C4-2B (cell line): ENCODE measurements around the gene VWA5A.

ENCODE experiments used
- ZFX ChIP-seq: fragments of 450-650 bp; IDR thresholded peaks from 2 replicates; pipeline ENCODE4 v1.6.1; 2017
- TF ChIP-seq, protein P1 (sequence below): fragments of 450-650 bp; conservative IDR thresholded peaks from 2 replicates; pipeline ENCODE4 v1.5.1; 2017; ENCODE audit warnings: mild to moderate bottlenecking

DNA sequence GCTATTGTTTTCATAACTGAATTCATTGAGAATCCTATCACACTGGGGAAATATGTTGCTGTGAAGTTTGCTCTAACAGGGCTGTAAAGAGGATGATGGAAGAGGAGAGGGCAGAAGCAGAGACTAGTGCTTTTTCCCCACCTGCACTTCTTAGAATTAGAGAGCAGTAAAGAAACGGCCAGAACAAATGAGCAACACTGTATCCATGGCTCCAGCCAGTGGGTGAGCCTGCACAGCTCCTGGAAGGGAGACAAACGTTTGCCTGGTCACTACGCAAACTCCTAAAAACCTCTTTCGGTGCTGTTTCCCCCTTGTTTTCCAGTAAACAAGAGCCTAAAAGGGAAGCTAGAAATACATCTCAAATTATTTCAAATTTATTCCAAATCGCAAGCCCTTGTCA is 45.7 kb downstream of the VWA5A start:
- TF ChIP-seq, protein P1, sequence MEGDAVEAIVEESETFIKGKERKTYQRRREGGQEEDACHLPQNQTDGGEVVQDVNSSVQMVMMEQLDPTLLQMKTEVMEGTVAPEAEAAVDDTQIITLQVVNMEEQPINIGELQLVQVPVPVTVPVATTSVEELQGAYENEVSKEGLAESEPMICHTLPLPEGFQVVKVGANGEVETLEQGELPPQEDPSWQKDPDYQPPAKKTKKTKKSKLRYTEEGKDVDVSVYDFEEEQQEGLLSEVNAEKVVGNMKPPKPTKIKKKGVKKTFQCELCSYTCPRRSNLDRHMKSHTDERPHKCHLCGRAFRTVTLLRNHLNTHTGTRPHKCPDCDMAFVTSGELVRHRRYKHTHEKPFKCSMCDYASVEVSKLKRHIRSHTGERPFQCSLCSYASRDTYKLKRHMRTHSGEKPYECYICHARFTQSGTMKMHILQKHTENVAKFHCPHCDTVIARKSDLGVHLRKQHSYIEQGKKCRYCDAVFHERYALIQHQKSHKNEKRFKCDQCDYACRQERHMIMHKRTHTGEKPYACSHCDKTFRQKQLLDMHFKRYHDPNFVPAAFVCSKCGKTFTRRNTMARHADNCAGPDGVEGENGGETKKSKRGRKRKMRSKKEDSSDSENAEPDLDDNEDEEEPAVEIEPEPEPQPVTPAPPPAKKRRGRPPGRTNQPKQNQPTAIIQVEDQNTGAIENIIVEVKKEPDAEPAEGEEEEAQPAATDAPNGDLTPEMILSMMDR = no peak
- TF ChIP-seq ZFX = no peak
